T-helper 1 cell treated with Interleukin-12 subunit alpha and Interleukin-12 subunit beta and Interleukin-4 antibody, amounts not matched to agents 30 μg/mL and 1 μg/mL, for 36 hours (primary cell): ENCODE results near the gene HUNK.

Experiments
- H3K27ac Mint-ChIP-seq: one replicate; pipeline ENCODE4 v1.8.0; 2021; ENCODE audit warnings: mild to moderate bottlenecking, mixed read lengths
- H3K27me3 Mint-ChIP-seq: one replicate; pipeline ENCODE4 v1.8.0; 2021; ENCODE audit warnings: low read depth, mixed read lengths
- H3K36me3 Mint-ChIP-seq: one replicate; pipeline ENCODE4 v1.8.0; 2021; ENCODE audit warnings: low read depth, mixed read lengths
- H3K4me1 Mint-ChIP-seq: one replicate; pipeline ENCODE4 v1.8.0; 2021; ENCODE audit warnings: low read depth, mixed read lengths
- H3K4me3 Mint-ChIP-seq: one replicate; pipeline ENCODE4 v1.8.0; 2021; ENCODE audit warnings: mild to moderate bottlenecking, moderate library complexity, mixed read lengths
- H3K9me3 Mint-ChIP-seq: one replicate; pipeline ENCODE4 v1.8.0; 2021; ENCODE audit warnings: mixed read lengths

Gene HUNK

DNA sequence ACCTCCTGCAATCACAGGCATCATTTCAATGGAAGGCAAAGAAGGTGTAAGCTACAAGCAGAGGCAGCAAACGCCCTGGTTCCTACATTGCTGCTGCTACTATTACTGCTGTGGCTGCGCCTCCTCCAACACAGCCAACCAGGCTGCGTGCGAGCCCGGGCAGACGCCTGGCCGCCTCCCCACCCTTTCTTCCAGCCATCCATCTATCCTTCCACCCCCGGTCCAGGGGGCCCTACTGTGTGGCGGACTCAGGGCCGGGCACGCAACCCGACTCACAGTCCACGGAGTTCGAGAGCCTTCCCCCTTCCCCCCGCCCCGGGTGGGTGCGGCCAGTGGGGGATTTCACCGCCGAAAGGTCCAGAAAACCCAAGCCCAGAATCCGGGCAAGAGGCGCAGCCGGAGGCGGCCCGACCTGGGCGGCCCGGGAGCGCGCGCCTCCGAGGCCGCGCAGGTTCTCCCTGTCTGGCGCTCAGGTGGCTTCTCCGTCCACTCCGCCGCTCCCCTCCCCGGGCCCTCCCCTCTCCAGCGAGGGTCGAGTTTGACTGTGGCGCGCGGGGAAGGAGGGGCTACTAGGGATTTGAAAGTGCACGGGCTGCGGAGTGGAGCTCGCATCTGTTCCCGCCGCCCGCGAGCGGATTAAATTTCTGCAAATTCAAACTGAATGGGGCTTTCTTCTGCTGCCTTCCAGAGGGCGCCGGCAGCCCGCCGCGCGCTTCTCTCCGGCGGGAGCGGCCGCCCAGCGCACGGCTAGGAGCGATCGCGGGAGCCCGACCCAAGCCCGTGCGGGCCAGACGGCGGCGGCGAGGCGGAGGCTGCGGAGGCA is at the start of gene HUNK:
TSS of gene HUNK (plus strand) at position 569 of the 823 bp plus-strand sequence. CDS start 655 bp downstream, outside the sequence.
- Mint-ChIP-seq H3K36me3 (no peaks in the 10 kb centered on the region), H3K27ac (no peak within 1 kb of the TSS), H3K27me3 (peaks cover 67% of the 10 kb centered on the region), H3K4me3 (peak within 1 kb of the TSS; percentile 63), H3K4me1 (peaks cover 5% of the 10 kb centered on the region), H3K9me3 (no peaks in the 10 kb centered on the region)

DNA sequence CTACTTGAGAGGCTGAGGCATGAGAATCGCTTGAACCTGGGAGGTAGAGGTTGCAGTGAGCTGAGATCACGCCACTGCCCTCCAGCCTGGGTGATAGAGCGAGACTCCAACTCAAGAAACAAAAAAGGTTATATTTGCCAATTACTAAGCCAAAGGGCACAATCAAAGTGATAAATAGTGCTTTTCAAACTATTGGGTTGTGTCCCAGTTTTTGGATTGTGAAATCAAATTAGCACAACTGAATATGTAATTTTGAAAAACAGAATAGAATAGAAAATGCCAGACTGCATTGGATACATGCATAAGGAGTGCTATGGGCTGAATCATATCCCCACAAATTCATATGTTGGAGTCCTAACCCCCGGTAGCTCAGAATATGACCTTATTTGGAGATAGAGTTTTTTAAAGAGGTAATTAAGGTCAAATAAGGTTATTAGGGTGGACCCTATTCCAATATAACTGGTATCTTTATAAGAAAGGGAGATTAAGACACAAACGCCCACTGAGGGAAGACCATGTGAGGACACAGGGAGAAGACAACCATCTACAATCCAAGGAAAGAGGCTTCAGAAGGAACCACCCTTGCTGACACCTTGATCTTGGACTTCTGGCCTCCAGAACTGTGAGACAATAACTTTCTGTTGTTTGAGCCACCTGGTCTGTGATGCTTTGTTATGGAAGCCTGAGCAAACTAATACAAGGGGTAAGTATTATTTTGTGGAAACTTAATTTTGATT is 42.9 kb upstream of the HUNK start:
- Mint-ChIP-seq H3K4me3 (no peak overlapping the region), H3K27me3 (no peaks in the 10 kb centered on the region), H3K27ac (no peak overlapping the region), H3K36me3 (no peaks in the 10 kb centered on the region), H3K4me1 (no peaks in the 10 kb centered on the region), H3K9me3 (no peaks in the 10 kb centered on the region)

- H3K27ac Mint-ChIP-seq, result no peak overlapping the region
- no peak overlapping the region for H3K4me3 Mint-ChIP-seq
- H3K4me1 Mint-ChIP-seq, result no peaks in the 10 kb centered on the region
- no peaks in the 10 kb centered on the region for H3K27me3 Mint-ChIP-seq
- no peaks in the 10 kb centered on the region for H3K36me3 Mint-ChIP-seq
- H3K9me3 Mint-ChIP-seq, result no peaks in the 10 kb centered on the region
Measured at GRCh38 chr21:31830701-31831100, 42.1 kb upstream of the HUNK start.

GRCh38 chr21:31837041-31837440 is 35.8 kb upstream of the HUNK start:
- H3K27me3 Mint-ChIP-seq, result peaks cover 3% of the 10 kb centered on the region

GRCh38 chr21:31837618-31838390 is 35.0 kb upstream of the HUNK start:
- H3K36me3 Mint-ChIP-seq, result no peaks in the 10 kb centered on the region
- no peak overlapping the region for H3K27ac Mint-ChIP-seq
- H3K4me3 Mint-ChIP-seq, result no peak overlapping the region
- peaks cover 3% of the 10 kb centered on the region for H3K27me3 Mint-ChIP-seq
- no peaks in the 10 kb centered on the region for H3K9me3 Mint-ChIP-seq
- H3K4me1 Mint-ChIP-seq, result no peaks in the 10 kb centered on the region

More at GRCh38 chr21:31837041-31837440, 35.8 kb upstream of the HUNK start:
- no peaks in the 10 kb centered on the region for H3K4me1 Mint-ChIP-seq
- no peak overlapping the region for H3K4me3 Mint-ChIP-seq
- H3K36me3 Mint-ChIP-seq, result no peaks in the 10 kb centered on the region
- no peak overlapping the region for H3K27ac Mint-ChIP-seq
- H3K9me3 Mint-ChIP-seq, result no peaks in the 10 kb centered on the region

DNA sequence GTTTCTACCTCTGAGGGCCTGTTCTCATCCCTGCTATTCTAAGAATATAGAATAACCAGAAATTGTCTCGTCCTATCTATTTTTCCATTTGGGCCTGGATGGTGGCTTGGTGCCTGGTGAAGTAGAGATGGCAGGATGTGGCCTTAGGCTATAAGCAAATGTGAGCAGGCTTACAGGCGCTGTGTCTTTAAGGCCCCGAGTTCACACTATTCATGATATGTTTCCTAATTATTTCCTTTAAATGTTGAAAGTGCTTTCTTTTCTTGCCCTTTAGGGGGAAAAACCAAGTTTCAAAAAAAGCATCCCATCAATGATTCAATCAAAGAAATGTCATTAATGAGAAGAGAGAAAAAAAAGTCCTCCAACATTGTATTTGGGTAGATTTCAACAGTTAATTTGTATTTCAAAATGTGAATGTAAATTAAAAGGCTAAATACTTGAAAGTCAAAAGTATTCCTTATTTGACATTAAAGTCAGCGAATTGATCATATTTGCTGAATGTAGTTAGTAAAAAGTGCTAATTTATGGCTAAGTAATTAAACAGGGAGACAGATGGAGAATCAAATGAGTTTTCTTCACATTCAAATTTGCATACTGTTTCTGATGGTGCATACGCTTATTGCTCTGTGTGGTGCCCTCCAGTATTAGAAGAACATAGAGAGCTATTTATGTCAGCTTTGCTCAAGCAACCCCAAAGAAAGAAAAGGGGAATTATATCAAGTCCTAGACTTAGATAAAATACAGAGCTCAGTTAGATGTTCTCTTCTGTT is 34.0 kb upstream of the HUNK start:
- H3K9me3 Mint-ChIP-seq, result no peaks in the 10 kb centered on the region
- no peaks in the 10 kb centered on the region for H3K4me1 Mint-ChIP-seq
- H3K36me3 Mint-ChIP-seq, result no peaks in the 10 kb centered on the region
- H3K27ac Mint-ChIP-seq, result no peak overlapping the region
- peaks cover 3% of the 10 kb centered on the region for H3K27me3 Mint-ChIP-seq
- H3K4me3 Mint-ChIP-seq, result no peak overlapping the region

DNA sequence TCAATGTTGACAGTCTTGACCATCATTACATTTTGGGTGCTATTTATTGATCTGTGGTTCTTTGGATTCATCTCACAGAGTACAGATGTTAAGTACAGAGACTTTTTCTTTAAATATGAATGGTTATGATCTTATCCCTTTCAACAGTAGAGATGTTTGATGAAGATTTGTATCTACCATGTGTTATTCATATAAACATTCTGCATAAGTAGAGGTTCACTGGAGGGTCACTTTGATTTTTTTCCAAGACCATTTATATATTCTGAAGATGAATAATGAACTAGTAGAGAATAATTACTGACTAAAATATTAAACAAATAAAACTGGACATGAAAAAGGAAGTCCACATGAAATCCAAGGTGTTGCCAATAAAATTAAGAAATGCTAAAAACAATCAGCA is 28.6 kb upstream of the HUNK start:
- no peaks in the 10 kb centered on the region for H3K4me1 Mint-ChIP-seq
- H3K36me3 Mint-ChIP-seq, result no peaks in the 10 kb centered on the region
- H3K27me3 Mint-ChIP-seq, result peaks cover 3% of the 10 kb centered on the region
- H3K27ac Mint-ChIP-seq, result no peak overlapping the region
- no peaks in the 10 kb centered on the region for H3K9me3 Mint-ChIP-seq
- no peak overlapping the region for H3K4me3 Mint-ChIP-seq

- H3K4me1 Mint-ChIP-seq, result no peaks in the 10 kb centered on the region
- H3K9me3 Mint-ChIP-seq, result no peaks in the 10 kb centered on the region
- H3K27ac Mint-ChIP-seq, result no peak overlapping the region
- H3K27me3 Mint-ChIP-seq, result no peaks in the 10 kb centered on the region
- no peaks in the 10 kb centered on the region for H3K36me3 Mint-ChIP-seq
- no peak overlapping the region for H3K4me3 Mint-ChIP-seq
Measured at GRCh38 chr21:31845151-31845729, 27.6 kb upstream of the HUNK start.

DNA sequence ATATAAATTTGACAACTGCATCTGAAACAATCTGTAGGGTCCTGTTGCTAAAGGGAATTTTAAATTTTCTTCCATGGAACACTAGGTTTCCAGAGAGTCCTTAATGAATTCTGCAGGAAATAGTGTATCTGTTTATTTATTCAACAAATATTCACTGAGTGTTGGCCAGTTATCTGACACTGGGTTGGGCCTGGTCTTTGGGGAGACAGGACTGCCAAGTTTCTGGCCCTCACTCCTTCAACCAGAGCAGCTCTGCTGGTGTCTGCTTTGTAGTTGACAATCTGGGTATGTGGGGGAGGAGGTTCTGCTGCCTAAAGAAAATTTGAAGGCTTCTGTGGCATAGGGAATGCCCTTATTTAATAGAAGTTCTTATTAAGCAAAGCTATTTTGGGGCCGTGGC is 26.1 kb upstream of the HUNK start:
- Mint-ChIP-seq H3K27ac (no peak overlapping the region), H3K4me1 (no peaks in the 10 kb centered on the region)

GRCh38 chr21:31847761-31848160 is 25.1 kb upstream of the HUNK start:
- Mint-ChIP-seq H3K27ac (no peak overlapping the region), H3K27me3 (no peaks in the 10 kb centered on the region), H3K4me1 (no peaks in the 10 kb centered on the region)

More for the DNA sequence above, 26.1 kb upstream of the HUNK start:
- Mint-ChIP-seq H3K4me3 (no peak overlapping the region), H3K36me3 (no peaks in the 10 kb centered on the region), H3K27me3 (no peaks in the 10 kb centered on the region), H3K9me3 (no peaks in the 10 kb centered on the region)

DNA sequence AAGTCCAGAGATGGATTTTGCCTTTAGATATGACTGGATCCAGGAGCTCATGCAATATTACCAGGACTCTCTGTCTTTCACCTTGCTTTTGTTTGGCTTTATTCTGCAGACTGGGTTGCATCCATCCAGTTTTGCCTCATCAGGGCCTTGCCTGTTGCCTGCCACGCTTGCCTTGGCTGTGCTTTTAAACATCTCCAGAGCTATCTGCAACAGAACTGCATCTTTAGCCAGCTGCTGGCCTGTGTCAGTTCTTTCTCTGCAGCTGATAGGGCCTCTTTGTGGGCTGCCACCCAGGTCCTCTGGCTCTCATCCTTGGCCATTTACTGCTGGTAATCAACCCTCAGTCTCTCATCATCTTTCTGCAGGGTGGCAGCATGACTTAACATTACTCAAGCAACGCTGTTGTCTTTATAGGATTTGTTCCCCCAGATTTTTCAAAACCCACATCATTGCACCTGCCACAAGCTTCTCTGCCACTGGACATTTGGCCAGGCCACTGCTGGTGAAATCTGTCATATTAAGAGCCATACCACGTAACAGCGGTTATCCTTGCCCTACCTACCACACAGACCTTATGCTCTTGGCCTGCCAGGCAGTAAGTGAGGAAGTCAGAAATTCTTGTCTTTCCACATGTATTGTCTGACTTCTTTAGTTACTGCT is 24.4 kb upstream of the HUNK start:
- Mint-ChIP-seq H3K4me1 (no peaks in the 10 kb centered on the region), H3K27me3 (no peaks in the 10 kb centered on the region), H3K27ac (no peak overlapping the region), H3K4me3 (no peak overlapping the region), H3K9me3 (no peaks in the 10 kb centered on the region), H3K36me3 (no peaks in the 10 kb centered on the region)

More at GRCh38 chr21:31847761-31848160, 25.1 kb upstream of the HUNK start:
- no peaks in the 10 kb centered on the region for H3K9me3 Mint-ChIP-seq
- H3K4me3 Mint-ChIP-seq, result no peak overlapping the region
- no peaks in the 10 kb centered on the region for H3K36me3 Mint-ChIP-seq

- Mint-ChIP-seq H3K27me3 (no peaks in the 10 kb centered on the region), H3K36me3 (no peaks in the 10 kb centered on the region), H3K4me3 (no peak overlapping the region), H3K27ac (no peak overlapping the region), H3K9me3 (no peaks in the 10 kb centered on the region), H3K4me1 (no peaks in the 10 kb centered on the region)
Measured at GRCh38 chr21:31850886-31851285, 21.9 kb upstream of the HUNK start.

GRCh38 chr21:31855180-31855579 is 17.6 kb upstream of the HUNK start:
- Mint-ChIP-seq H3K27me3 (no peaks in the 10 kb centered on the region), H3K27ac (no peak overlapping the region), H3K9me3 (no peaks in the 10 kb centered on the region), H3K4me1 (no peaks in the 10 kb centered on the region), H3K4me3 (no peak overlapping the region), H3K36me3 (no peaks in the 10 kb centered on the region)
